Tibial nerve (tissue), 4 donors: ENCODE measurements around the gene DNLZ. TPM values are rescaled to one million over a fixed set of nuclear protein-coding genes. Genes with fewer than 3 reads are reported as not detected.

Source experiments
- DNase-seq, 2 donors: peaks; one replicate each; pipeline ENCODE4 v3.0.0-alpha.2; 2019; ENCODE audit warnings: low spot score in 2 of 2
- H3K27ac ChIP-seq, 4 donors: fragments of 200-600 bp; sonication (generic) in 3 of 4; one replicate each; pipeline ENCODE4 v1.5.1; 2017 to 2019; ENCODE audit warnings: mild to moderate bottlenecking in 1 of 4
- H3K27me3 ChIP-seq, 2 donors: fragments of 200-600 bp; sonication (generic) in 1 of 2; one replicate each; pipeline versions ENCODE4 v1.5.1 to v1.6.0; 2017 to 2019
- H3K36me3 ChIP-seq, 3 donors: fragments of 200-600 bp; sonication (generic); one replicate each; pipeline ENCODE4 v1.5.1; 2018 to 2019
- H3K4me1 ChIP-seq, 4 donors: fragments of 200-600 bp; sonication (generic) in 3 of 4; one replicate each; pipeline ENCODE4 v1.5.1; 2017 to 2019
- H3K4me3 ChIP-seq, 4 donors: fragments of 200-600 bp; sonication (generic) in 3 of 4; one replicate each; pipeline ENCODE4 v1.5.1; 2017 to 2019; ENCODE audit warnings: mild to moderate bottlenecking in 1 of 4, moderate library complexity in 1 of 4
- H3K9me3 ChIP-seq, 4 donors: fragments of 200-600 bp; sonication (generic) in 3 of 4; one replicate each; pipeline ENCODE4 v1.5.1; 2017 to 2019
- EP300 ChIP-seq, 2 donors: sonication (generic); formaldehyde crosslinking; IDR thresholded peaks; one replicate each; pipeline ENCODE4 v1.6.1; 2017; ENCODE audit warnings: antibody characterized with exemption in 2 of 2, mild to moderate bottlenecking in 1 of 2
- POLR2A ChIP-seq, 2 donors: fragments of 450-650 bp; IDR thresholded peaks; one replicate each; pipeline ENCODE4 v1.6.1; 2017; ENCODE audit warnings: antibody characterized with exemption in 2 of 2, mild to moderate bottlenecking in 2 of 2, moderate library complexity in 2 of 2
- WGBS, 2 donors: methylation state at CpG; one replicate each; pipeline ENCODE4 v1.1.5; 2018; 5-methylcytosine and 5-hydroxymethylcytosine counted together
- total RNA-seq, 4 donors: library from RNA; depleted of rRNA; stranded (reverse); fragments of >200 nt; gene quantifications; one replicate each; pipeline ENCODE4 v1.1.0, GENCODE V29; 2016
- TF ChIP-seq, protein P1 (sequence below), 5 experiments: fragments of 200-600 bp in 3 of 5; fragments of 450-650 bp in 2 of 5; sonication (generic) in 3 of 5; IDR thresholded peaks; one replicate each; pipeline ENCODE4 v1.5.1; 2016 to 2019; ENCODE audit warnings: antibody characterized with exemption in 5 of 5, mild to moderate bottlenecking in 3 of 5, moderate library complexity in 2 of 5

The DNLZ gene
- total RNA-seq, 4 donors from 2014 or later: 49.4 to 79.5 (median 70.8) TPM

DNA sequence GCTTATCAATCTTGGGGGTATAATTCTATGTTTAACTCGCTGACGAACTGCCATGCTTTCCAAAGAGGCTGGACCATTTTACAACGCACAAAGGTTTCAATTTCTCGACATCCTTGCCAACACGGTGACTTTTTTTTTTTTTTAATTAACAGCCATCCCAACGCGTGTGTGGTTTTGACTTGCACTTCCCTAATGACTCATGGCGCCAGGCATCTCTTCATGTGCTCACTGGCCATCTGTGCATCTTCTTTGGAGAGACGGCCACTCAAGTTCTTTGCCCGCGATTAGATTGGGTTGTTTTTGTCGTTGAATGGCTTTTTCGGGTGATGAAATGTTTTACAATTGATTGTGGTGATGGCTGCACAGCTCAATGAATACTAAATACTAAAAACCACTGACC lies 22.5 kb upstream of the DNLZ start:
- H3K36me3 ChIP-seq: peaks cover 2 to 95% (median 8%) of the 10 kb centered on the region in 3 donors
- 91 to 93% methylated on average over 13 of the region's 13 CpGs for WGBS, 2 donors

DNA sequence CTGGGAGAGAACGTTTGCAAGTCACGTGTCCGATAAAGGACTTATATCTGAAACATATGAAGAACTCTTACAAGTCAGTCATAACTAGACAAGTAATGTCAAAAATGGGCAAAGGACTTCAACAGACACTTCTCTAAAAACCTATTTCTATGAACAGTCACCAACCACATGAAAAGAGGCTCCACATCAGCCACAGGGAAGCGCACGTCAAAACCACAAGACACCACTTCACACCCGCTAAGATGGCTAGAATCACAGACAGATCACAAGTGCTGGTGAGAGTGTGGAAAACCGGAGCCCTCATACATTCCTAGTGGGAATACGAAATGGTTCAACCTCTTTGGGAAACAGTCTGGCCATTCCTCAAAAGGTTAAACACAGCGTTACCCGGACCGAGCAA lies 21.5 kb upstream of the DNLZ start:
- no peaks in the 10 kb centered on the region for H3K27me3 ChIP-seq
- DNase-seq: no peak
- H3K36me3 ChIP-seq: peaks cover 2 to 100% (median 8%) of the 10 kb centered on the region in 3 donors
- H3K9me3 ChIP-seq: no peaks in the 10 kb centered on the region
- TF ChIP-seq EP300 (IDR thresholded peaks at IDR 0.05): no peak
- TF ChIP-seq, protein P1, sequence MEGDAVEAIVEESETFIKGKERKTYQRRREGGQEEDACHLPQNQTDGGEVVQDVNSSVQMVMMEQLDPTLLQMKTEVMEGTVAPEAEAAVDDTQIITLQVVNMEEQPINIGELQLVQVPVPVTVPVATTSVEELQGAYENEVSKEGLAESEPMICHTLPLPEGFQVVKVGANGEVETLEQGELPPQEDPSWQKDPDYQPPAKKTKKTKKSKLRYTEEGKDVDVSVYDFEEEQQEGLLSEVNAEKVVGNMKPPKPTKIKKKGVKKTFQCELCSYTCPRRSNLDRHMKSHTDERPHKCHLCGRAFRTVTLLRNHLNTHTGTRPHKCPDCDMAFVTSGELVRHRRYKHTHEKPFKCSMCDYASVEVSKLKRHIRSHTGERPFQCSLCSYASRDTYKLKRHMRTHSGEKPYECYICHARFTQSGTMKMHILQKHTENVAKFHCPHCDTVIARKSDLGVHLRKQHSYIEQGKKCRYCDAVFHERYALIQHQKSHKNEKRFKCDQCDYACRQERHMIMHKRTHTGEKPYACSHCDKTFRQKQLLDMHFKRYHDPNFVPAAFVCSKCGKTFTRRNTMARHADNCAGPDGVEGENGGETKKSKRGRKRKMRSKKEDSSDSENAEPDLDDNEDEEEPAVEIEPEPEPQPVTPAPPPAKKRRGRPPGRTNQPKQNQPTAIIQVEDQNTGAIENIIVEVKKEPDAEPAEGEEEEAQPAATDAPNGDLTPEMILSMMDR (IDR thresholded peaks at IDR 0.05): no peak
- no peak for TF ChIP-seq POLR2A (IDR thresholded peaks at IDR 0.05)
- no peaks in the 10 kb centered on the region for H3K4me1 ChIP-seq
- no peak overlapping the region for H3K4me3 ChIP-seq
- H3K27ac ChIP-seq: no peak overlapping the region
- 87 to 89% methylated on average over 11 of the region's 11 CpGs for WGBS, 2 donors

More for the DNA sequence above, 22.5 kb upstream of the DNLZ start:
- TF ChIP-seq EP300 (IDR thresholded peaks at IDR 0.05): no peak
- TF ChIP-seq, protein P1 (IDR thresholded peaks at IDR 0.05): no peak
- no peak for TF ChIP-seq POLR2A (IDR thresholded peaks at IDR 0.05)
- Histone ChIP-seq H3K27me3 (no peaks in the 10 kb centered on the region), H3K9me3 (no peaks in the 10 kb centered on the region), H3K4me3 (no peak overlapping the region), H3K27ac (no peak overlapping the region), H3K4me1 (no peaks in the 10 kb centered on the region)
- no peak for DNase-seq

DNA sequence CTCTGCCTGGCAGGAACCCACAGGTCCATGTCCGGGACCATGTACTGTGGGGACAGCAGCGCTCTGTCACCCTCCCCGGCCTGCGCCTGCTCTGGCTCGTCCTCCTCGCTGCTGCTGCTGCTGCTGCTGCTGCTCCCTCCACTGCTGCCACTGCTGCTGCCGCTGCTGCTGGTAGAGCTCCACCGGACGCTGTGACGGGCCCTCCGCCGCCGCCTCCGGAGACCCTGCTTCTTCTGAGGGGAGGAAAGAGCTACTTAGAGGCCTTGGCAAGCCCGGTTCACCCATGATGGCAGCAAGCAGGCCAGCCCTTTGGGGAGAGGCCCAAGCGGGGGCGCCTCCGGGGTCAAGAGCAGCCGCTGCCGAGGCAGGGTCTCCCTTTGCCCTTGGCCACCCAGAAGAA lies 19.9 kb upstream of the DNLZ start:
- H3K27ac ChIP-seq: no peak overlapping the region
- H3K36me3 ChIP-seq: peaks cover 0 to 100% (median 8%) of the 10 kb centered on the region in 3 donors
- no peak for DNase-seq
- no peaks in the 10 kb centered on the region for H3K4me1 ChIP-seq
- TF ChIP-seq EP300 (IDR thresholded peaks at IDR 0.05) (no peak), POLR2A (IDR thresholded peaks at IDR 0.05) (no peak)
- TF ChIP-seq, protein P1 (IDR thresholded peaks at IDR 0.05): no peak
- no peaks in the 10 kb centered on the region for H3K9me3 ChIP-seq
- no peak overlapping the region for H3K4me3 ChIP-seq
- no peaks in the 10 kb centered on the region for H3K27me3 ChIP-seq
- 93 to 95% methylated on average over 18 to 20 of the region's 20 CpGs for WGBS, 2 donors

DNA sequence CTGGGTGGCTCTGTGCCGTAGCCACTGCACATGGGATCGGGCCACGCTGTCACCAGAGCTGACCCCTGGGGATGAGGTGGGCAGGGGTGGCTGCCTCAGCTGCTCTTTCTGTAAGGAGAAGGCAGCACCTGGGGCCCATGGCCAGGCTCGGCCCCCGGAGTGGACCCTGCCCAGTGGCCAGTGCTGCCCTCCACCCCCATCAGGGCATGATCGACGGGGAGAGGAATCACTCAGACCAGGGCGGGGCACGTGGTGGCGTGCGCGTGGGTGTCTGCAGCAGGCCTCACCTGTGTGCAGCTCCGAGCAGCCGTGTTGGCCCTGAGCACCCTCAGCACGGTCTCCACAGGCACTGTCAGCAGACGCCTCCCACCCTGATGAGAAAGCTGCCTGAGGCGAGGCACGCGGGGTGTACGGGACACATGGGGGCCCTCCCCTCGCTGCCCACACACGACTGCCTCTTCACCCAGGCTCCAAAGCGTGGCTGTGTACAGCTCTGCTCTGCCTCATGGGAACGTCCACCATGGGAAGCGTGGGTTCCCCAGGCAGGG lies 18.5 kb upstream of the DNLZ start:
- peaks cover 0 to 3% (median 0%) of the 10 kb centered on the region in 4 donors for H3K4me1 ChIP-seq
- H3K27me3 ChIP-seq: no peaks in the 10 kb centered on the region
- H3K36me3 ChIP-seq: peaks cover 0 to 99% (median 8%) of the 10 kb centered on the region in 3 donors
- no peak overlapping the region for H3K4me3 ChIP-seq
- H3K27ac ChIP-seq: no peak overlapping the region
- DNase-seq: no peak
- H3K9me3 ChIP-seq: no peaks in the 10 kb centered on the region
- 89 to 93% methylated on average over 13 to 22 of the region's 25 CpGs for WGBS, 2 donors
- TF ChIP-seq POLR2A (IDR thresholded peaks at IDR 0.05): no peak
- TF ChIP-seq EP300 (IDR thresholded peaks at IDR 0.05): no peak
- TF ChIP-seq, protein P1 (IDR thresholded peaks at IDR 0.05): no peak

DNA sequence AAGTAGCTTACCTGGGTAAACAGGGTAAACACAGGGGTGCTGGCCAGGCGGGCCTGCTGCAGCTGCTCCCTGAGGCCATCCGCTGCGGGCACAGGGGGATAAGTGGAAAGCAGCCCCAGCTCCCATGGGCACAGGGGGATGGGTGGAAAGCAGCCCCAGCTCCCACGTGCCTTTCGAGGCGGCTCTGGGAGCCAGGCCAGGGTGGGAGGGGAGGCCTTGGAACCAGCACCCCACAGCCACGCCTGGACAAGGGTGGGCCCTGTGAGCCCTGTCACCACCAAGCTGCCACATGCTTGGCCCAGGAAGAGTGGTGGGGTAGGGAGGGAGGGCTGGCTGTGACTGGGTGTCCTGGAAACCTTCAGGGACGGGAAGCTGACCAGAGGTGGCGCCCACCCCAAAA lies 17.8 kb upstream of the DNLZ start:
- Histone ChIP-seq H3K27me3 (no peaks in the 10 kb centered on the region), H3K27ac (no peak overlapping the region), H3K4me1 (peaks cover 0 to 9% (median 0%) of the 10 kb centered on the region in 4 donors), H3K4me3 (no peak overlapping the region), H3K36me3 (peaks cover 0 to 92% (median 8%) of the 10 kb centered on the region in 3 donors), H3K9me3 (no peaks in the 10 kb centered on the region)
- no peak for DNase-seq
- TF ChIP-seq POLR2A (IDR thresholded peaks at IDR 0.05): no peak
- TF ChIP-seq, protein P1 (IDR thresholded peaks at IDR 0.05): no peak
- TF ChIP-seq EP300 (IDR thresholded peaks at IDR 0.05): no peak
- WGBS, 2 donors: 77 to 89% methylated on average over 7 to 8 of the region's 9 CpGs
